Adrenal gland (tissue), 12 donors: Measurements from ENCODE around the gene GALNT18. TPM values are rescaled to one million over a fixed set of nuclear protein-coding genes. Genes with fewer than 3 reads are reported as not detected.

ENCODE experiments used
- DNase-seq, 7 donors: peaks; one replicate each; pipeline ENCODE4 v3.0.0-alpha.2; 2019 to 2020
- H3K27ac ChIP-seq, 5 donors: fragments of 200-600 bp; sonication (generic) in 4 of 5; 1 replicate in 3 of 5; 2 replicates in 2 of 5; pipeline versions ENCODE4 v1.5.1 to v1.8.0; 2016 to 2020; ENCODE audit warnings: mild to moderate bottlenecking in 1 of 5
- H3K27me3 ChIP-seq: fragments of 200-600 bp; 2 replicates; pipeline ENCODE4 v1.8.0; 2021
- H3K36me3 ChIP-seq, 2 donors: fragments of 200-600 bp; replicated peaks in 1 of 2; 1 replicate in 1 of 2; 2 replicates in 1 of 2; pipeline versions ENCODE4 v1.5.1 to v1.8.0; 2018 to 2022
- H3K4me1 ChIP-seq, 2 donors: fragments of 200-600 bp; replicated peaks in 1 of 2; 1 replicate in 1 of 2; 2 replicates in 1 of 2; pipeline versions ENCODE4 v1.5.1 to v1.8.0; 2018 to 2021
- H3K4me3 ChIP-seq, 4 donors: fragments of 200-600 bp; sonication (generic) in 3 of 4; one replicate each; pipeline ENCODE4 v1.5.1; 2016 to 2018
- H3K9me3 ChIP-seq, 3 donors: fragments of 200-600 bp; sonication (generic) in 1 of 3; replicated peaks in 1 of 3; 1 replicate in 2 of 3; 2 replicates in 1 of 3; pipeline versions ENCODE4 v1.5.1 to v1.8.0; 2016 to 2021
- CTCF ChIP-seq, 6 experiments: fragments of 450-650 bp in 4 of 6; fragments of 200-600 bp in 2 of 6; sonication (generic) in 1 of 6; IDR thresholded peaks; 1 replicate in 5 of 6; 2 replicates in 1 of 6; pipeline versions ENCODE4 v1.5.1 to v1.8.0; 2016 to 2021; ENCODE audit warnings: antibody characterized with exemption in 6 of 6, mild to moderate bottlenecking in 2 of 6, moderate library complexity in 1 of 6
- POLR2A ChIP-seq, 2 donors: fragments of 450-650 bp; IDR thresholded peaks; one replicate each; pipeline ENCODE4 v1.6.1; 2017; ENCODE audit warnings: antibody characterized with exemption in 2 of 2, mild to moderate bottlenecking in 2 of 2, moderate library complexity in 1 of 2
- WGBS, 4 donors: extraction: QIAGEN DNeasy Blood & Tissue Kit in 2 of 4; methylation state at CpG; one replicate each; pipeline versions ENCODE4 v1.1.5 to v1.1.7; 2013 to 2017; 5-methylcytosine and 5-hydroxymethylcytosine counted together
- intact Hi-C, 2 donors: fragments of 100-400 bp; cut with DNase I; formaldehyde crosslinking; loops; one replicate each; pipeline versions ENCODE4 v1.14.1 to v1.15.0; 2022 to 2023
- polyA plus RNA-seq, 3 donors: library from polyadenylated mRNA; stranded (reverse); fragments of 200-250 nt in 2 of 3; fragments of 350-450 nt in 1 of 3; fragmentation: Illumina TruSeq in 1 of 3; extraction: RNeasy Lipid Tissue Mini Kit (QIAGEN cat#74804) in 1 of 3; gene quantifications; one replicate each; pipeline ENCODE4 v1.2.3, GENCODE V29; 2013 to 2014
- total RNA-seq, 9 donors: library from RNA; depleted of rRNA in 4 of 9; stranded (reverse); fragments of >200 nt in 4 of 9; fragments of 120-200 nt in 1 of 9; fragmentation: NEBNext Ultra II Directional in 1 of 9; extraction: Animal tissue kit (Norgen Biotek cat#: 25700) in 1 of 9; gene quantifications; one replicate each; pipeline versions ENCODE4 v1.1.0 to v1.2.4, GENCODE V29; 2013 to 2023
- donor health status: healthy with polysubstance abuse.
- donor health status: Bipolar disorder and iron deficiency.
- donor health status: DM: yes; HTN: yes; CAD: no.
- donor health status: DM: no; HTN: no; CAD: no.
- donor health status: DM: no; HTN: no; CAD: no.
- donor health status: DM: yes; HTN: yes; CAD: no.

Gene GALNT18
- total and polyA plus RNA-seq, 12 donors = 1.4 to 15.1 (median 6.4) TPM

DNA sequence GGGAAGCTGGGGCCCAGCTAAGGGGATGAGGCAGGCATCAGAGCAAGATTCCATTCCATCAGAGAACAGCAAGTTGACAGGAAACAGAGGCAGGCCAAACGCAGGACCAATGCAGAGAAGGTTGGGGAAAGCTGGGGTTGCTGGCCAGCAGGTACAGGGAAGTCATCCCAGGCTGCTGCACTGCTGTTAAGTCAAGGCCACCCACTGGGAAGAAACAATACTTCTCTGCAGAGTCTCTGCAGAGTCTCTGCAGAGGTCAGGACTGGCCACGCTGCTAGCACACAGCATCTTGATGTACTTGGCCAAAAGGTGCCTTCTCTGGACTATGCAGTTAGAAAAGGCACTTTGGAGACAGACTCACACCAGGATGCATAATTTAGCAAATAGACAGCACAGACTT lies 200.3 kb downstream of the GALNT18 start:
- intact Hi-C loops = no loop called here
- 50 to 100% (median 78%) methylated on average over 1 to 2 of the region's 2 CpGs for WGBS, 4 donors
- H3K27me3 ChIP-seq = no peaks in the 10 kb centered on the region
- H3K36me3 ChIP-seq = no peaks in the 10 kb centered on the region
- H3K27ac ChIP-seq = no peak overlapping the region
- TF ChIP-seq POLR2A (IDR thresholded peaks at IDR 0.05) (no peak), CTCF (IDR thresholded peaks at IDR 0.05) (no peak)
- DNase-seq = no peak
- H3K9me3 ChIP-seq = no peaks in the 10 kb centered on the region
- H3K4me1 ChIP-seq = peaks cover 0 to 1% of the 10 kb centered on the region in 2 donors
- H3K4me3 ChIP-seq = no peak overlapping the region

DNA sequence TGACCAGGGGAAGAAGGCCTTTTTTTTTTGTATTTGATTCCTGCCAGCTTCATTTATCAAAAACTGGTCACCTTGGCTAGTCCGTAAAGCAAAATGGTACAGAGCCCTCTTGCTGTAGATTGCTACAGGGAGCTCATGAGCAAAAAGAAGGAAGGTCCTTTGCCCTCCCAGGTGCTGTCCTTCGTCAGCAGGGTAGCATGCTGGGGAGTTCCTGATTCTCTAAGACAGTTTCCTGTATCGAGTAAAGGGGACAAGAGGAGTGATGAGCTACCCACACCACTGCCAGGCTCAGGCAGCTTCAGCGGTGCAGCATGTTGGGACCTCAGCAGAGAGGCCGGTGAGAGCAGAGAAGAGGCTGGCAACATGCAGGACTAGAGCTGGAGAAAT lies 200.9 kb downstream of the GALNT18 start:
- Histone ChIP-seq H3K4me3 (no peak overlapping the region), H3K4me1 (no peaks in the 10 kb centered on the region), H3K9me3 (no peaks in the 10 kb centered on the region), H3K36me3 (no peaks in the 10 kb centered on the region), H3K27ac (no peak overlapping the region), H3K27me3 (no peaks in the 10 kb centered on the region)
- intact Hi-C loops = no loop called here
- 67 to 83% (median 77%) methylated on average over 4 to 5 of the region's 5 CpGs for WGBS, 4 donors
- no peak for DNase-seq
- TF ChIP-seq POLR2A (IDR thresholded peaks at IDR 0.05) = no peak
- TF ChIP-seq CTCF (IDR thresholded peaks at IDR 0.05) = no peak

DNA sequence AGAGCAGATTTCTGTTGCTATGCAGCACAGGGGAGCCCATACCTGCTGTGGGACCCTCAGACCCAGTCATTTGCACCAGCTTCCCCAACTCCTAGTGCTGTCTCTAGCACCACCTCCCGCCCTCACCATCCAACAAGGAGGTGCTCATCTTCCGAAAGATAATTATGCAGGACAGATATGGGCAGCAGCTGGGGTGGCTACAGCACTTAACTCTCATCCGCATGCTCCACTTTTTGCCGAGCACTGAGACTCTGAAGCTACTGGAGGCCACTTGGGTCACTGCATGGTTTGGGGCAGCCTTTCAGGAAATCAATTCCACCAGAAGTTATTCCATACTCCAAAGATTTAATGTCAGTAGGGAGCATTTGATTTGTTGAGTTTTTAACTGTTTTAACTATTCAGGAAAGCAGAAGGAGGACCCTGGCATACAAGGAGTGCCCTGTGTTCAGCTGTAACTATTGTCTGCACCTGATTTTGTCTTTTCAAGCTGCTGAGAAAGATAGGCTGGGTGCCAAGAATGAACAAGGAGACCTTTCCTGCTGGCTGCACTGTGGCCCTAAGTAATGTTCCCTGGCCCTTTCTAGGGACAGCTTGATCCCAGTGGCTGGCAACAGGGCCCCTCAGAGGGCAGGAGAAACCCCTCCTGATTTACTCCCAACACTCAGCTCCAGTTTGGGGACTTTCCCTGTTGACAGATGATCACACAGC lies 201.5 kb downstream of the GALNT18 start:
- no peaks in the 10 kb centered on the region for H3K4me1 ChIP-seq
- H3K27ac ChIP-seq = no peak overlapping the region
- H3K27me3 ChIP-seq = no peaks in the 10 kb centered on the region
- H3K9me3 ChIP-seq = no peaks in the 10 kb centered on the region
- WGBS, 4 donors = 81 to 93% (median 85%) methylated on average over 4 of the region's 4 CpGs
- TF ChIP-seq CTCF (IDR thresholded peaks at IDR 0.05) (no peak), POLR2A (IDR thresholded peaks at IDR 0.05) (no peak)
- H3K36me3 ChIP-seq = no peaks in the 10 kb centered on the region
- no peak overlapping the region for H3K4me3 ChIP-seq
- intact Hi-C loops = no loop called here
- DNase-seq = no peak

- Histone ChIP-seq H3K4me1 (no peaks in the 10 kb centered on the region), H3K9me3 (no peaks in the 10 kb centered on the region), H3K27ac (no peak overlapping the region), H3K27me3 (no peaks in the 10 kb centered on the region), H3K36me3 (no peaks in the 10 kb centered on the region), H3K4me3 (no peak overlapping the region)
- TF ChIP-seq CTCF (IDR thresholded peaks at IDR 0.05) (no peak), POLR2A (IDR thresholded peaks at IDR 0.05) (no peak)
- DNase-seq = no peak
- intact Hi-C loops = no loop called here
- WGBS, 4 donors = 67 to 82% (median 78%) methylated on average over 3 of the region's 3 CpGs
Observed at GRCh38 chr11:11419747-11420146, 202.1 kb downstream of the GALNT18 start.
